GM23338 (cell line): ENCODE results near the gene NIT1. TPM values are rescaled to one million over a fixed set of nuclear protein-coding genes. Genes with fewer than 3 reads are reported as not detected.

ENCODE experiments used
- ATAC-seq: fragments of 200-7000 bp; cut with Tn5 transposase; 3 replicates; pipeline ENCODE4 v1.9.1; 2020
- DNase-seq: peaks from one replicate; pipeline ENCODE4 v3.0.0-alpha.2; 2015; ENCODE audit warnings: low spot score
- H2AFZ ChIP-seq: fragments of 200-600 bp; sonication (generic); 2 replicates; pipeline ENCODE4 v1.8.0; 2016; ENCODE audit warnings: antibody characterized with exemption, mild to moderate bottlenecking, moderate library complexity
- H3F3A ChIP-seq: fragments of 200-600 bp; sonication (generic); replicated peaks from 2 replicates; pipeline ENCODE4 v1.8.0; 2017; ENCODE audit warnings: antibody characterized with exemption, mixed run types, low read depth
- H3K27ac ChIP-seq: fragments of 200-600 bp; sonication (generic); 2 replicates; pipeline ENCODE4 v1.6.1; 2016; ENCODE audit warnings: low read depth
- H3K27me3 ChIP-seq: fragments of 200-600 bp; sonication (generic); 2 replicates; pipeline ENCODE4 v1.8.0; 2016; ENCODE audit warnings: mild to moderate bottlenecking, mixed run types, moderate library complexity; ENCODE audit not compliant: insufficient read depth
- H3K36me3 ChIP-seq: fragments of 200-600 bp; sonication (generic); 2 replicates; pipeline ENCODE4 v1.8.0; 2016; ENCODE audit warnings: mild to moderate bottlenecking; ENCODE audit not compliant: insufficient read depth
- H3K4me1 ChIP-seq: fragments of 200-600 bp; sonication (generic); 2 replicates; pipeline ENCODE4 v1.8.0; 2016; ENCODE audit warnings: mild to moderate bottlenecking, moderate library complexity; ENCODE audit not compliant: insufficient read depth
- H3K4me2 ChIP-seq: fragments of 200-600 bp; sonication (generic); 2 replicates; pipeline ENCODE4 v1.7.1; 2017; ENCODE audit warnings: mixed run types
- H3K4me3 ChIP-seq: fragments of 200-600 bp; sonication (generic); 2 replicates; pipeline ENCODE4 v1.6.1; 2016; ENCODE audit warnings: mixed run types
- H3K79me2 ChIP-seq: fragments of 200-600 bp; sonication (generic); replicated peaks from 2 replicates; pipeline ENCODE4 v1.8.0; 2017; ENCODE audit warnings: mild to moderate bottlenecking; ENCODE audit not compliant: insufficient read depth
- H3K9me2 ChIP-seq: fragments of 200-600 bp; sonication (generic); 2 replicates; pipeline ENCODE4 v1.8.0; 2017; ENCODE audit not compliant: insufficient read depth
- H4K20me1 ChIP-seq: fragments of 200-600 bp; sonication (generic); replicated peaks from 2 replicates; pipeline ENCODE4 v1.8.0; 2017; ENCODE audit warnings: mild to moderate bottlenecking; ENCODE audit not compliant: insufficient read depth
- H3K27ac Mint-ChIP-seq: 2 replicates; pipeline ENCODE4 v1.8.0; 2020; ENCODE audit warnings: inconsistent platforms, mild to moderate bottlenecking, moderate library complexity, mixed read lengths
- H3K27me3 Mint-ChIP-seq: 3 replicates; pipeline ENCODE4 v1.8.0; 2022; ENCODE audit warnings: low read depth, mild to moderate bottlenecking, moderate library complexity, mixed read lengths, inconsistent platforms; ENCODE audit not compliant: insufficient read depth, poor library complexity
- H3K36me3 Mint-ChIP-seq: 3 replicates; pipeline ENCODE4 v1.8.0; 2021; ENCODE audit warnings: low read depth, mild to moderate bottlenecking, inconsistent platforms, moderate library complexity, mixed read lengths
- H3K4me1 Mint-ChIP-seq: 3 replicates; pipeline ENCODE4 v1.8.0; 2020; ENCODE audit warnings: mild to moderate bottlenecking, inconsistent platforms, mixed read lengths
- H3K4me3 Mint-ChIP-seq: 3 replicates; pipeline ENCODE4 v1.8.0; 2021; ENCODE audit warnings: moderate library complexity, mild to moderate bottlenecking, inconsistent platforms, mixed read lengths
- H3K9me3 Mint-ChIP-seq: 3 replicates; pipeline ENCODE4 v1.8.0; 2020; ENCODE audit warnings: moderate library complexity, mild to moderate bottlenecking, inconsistent platforms, mixed read lengths
- CREB1 ChIP-seq: fragments of 250-450 bp; sonication (Bioruptor Pico); IDR thresholded peaks from 2 replicates; pipeline ENCODE4 v1.5.0; 2020; ENCODE audit warnings: low read depth, mild to moderate bottlenecking, moderate library complexity
- EZH2 ChIP-seq: fragments of 200-600 bp; sonication (generic); IDR thresholded peaks from one replicate; pipeline ENCODE4 v1.8.0; 2017; ENCODE audit warnings: antibody characterized with exemption, mild to moderate bottlenecking, low read depth; ENCODE audit not compliant: unreplicated experiment
- EZH2phosphoT487 ChIP-seq: fragments of 200-600 bp; sonication (generic); IDR thresholded peaks from one replicate; pipeline ENCODE4 v1.8.1; 2018; ENCODE audit warnings: antibody characterized with exemption; ENCODE audit not compliant: unreplicated experiment
- JUNB ChIP-seq: IDR thresholded peaks from one replicate; pipeline ENCODE4 v1.6.1; 2016; ENCODE audit warnings: antibody characterized with exemption; ENCODE audit not compliant: unreplicated experiment
- POLR2AphosphoS5 ChIP-seq: IDR thresholded peaks from 2 replicates; pipeline ENCODE4 v1.6.1; 2016; ENCODE audit warnings: antibody characterized with exemption, low read depth
- REST ChIP-seq: IDR thresholded peaks from one replicate; pipeline ENCODE4 v1.6.1; 2018; ENCODE audit warnings: antibody characterized with exemption; ENCODE audit not compliant: unreplicated experiment
- STAT1 ChIP-seq: IDR thresholded peaks from one replicate; pipeline ENCODE4 v1.6.1; 2016; ENCODE audit warnings: antibody characterized with exemption; ENCODE audit not compliant: unreplicated experiment
- ZNF114 ChIP-seq: fragments of 250-450 bp; sonication (Bioruptor Pico); IDR thresholded peaks from 2 replicates; pipeline ENCODE4 v1.5.0; 2020; ENCODE audit warnings: mild to moderate bottlenecking, moderate library complexity
- polyA plus RNA-seq: library from polyadenylated mRNA; unstranded; fragments of >200 nt; fragmentation: Nextera tagmentation; extraction: Ambion mirVana; gene quantifications from 2 replicates; pipeline ENCODE4 v1.2.1, GENCODE V29; 2016
- total RNA-seq: library from RNA; depleted of rRNA; stranded (reverse); fragments of >200 nt; shearing (Covaris generic); gene quantifications from 2 replicates; pipeline ENCODE4 v1.2.3, GENCODE V29; 2014
- TF ChIP-seq, protein P1 (sequence below): fragments of 250-450 bp; sonication (Bioruptor Pico); IDR thresholded peaks from 2 replicates; pipeline ENCODE4 v1.5.0; 2020; ENCODE audit warnings: mild to moderate bottlenecking, moderate library complexity
- TF ChIP-seq, protein P2 (sequence below): IDR thresholded peaks from 2 replicates; pipeline ENCODE4 v1.6.1; 2016; ENCODE audit warnings: antibody characterized with exemption

NIT1 gene
- total and polyA plus RNA-seq, 2 experiments from 2014 or later = 35.9 to 43.0 TPM

DNA sequence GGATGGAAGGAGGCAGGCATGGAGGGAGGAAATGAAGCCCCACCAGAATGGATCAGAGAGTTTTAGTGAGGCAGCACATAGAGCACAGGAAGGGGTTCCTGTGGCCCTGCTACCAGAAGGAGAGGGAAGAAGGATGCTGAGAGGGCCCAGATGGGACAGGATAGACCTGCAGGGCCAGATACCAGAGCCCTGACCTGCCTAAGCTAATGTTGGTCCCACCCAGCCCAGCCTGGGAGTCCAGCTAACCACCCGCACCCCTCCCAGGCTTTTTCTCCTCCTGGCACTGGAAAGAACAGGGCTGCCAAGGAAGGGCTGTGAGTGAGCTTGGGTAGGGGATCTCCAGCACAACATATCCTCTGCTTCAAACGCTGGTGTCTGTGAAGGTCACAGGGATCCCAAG, 35.4 kb upstream of the NIT1 start:
- Histone ChIP-seq H2AFZ (no peak overlapping the region), H3K4me3 (no peak overlapping the region), H3K4me1 (peaks cover 16% of the 10 kb centered on the region), H3K9me2 (peaks cover 5% of the 10 kb centered on the region), H3K27ac (no peak overlapping the region), H3K36me3 (no peaks in the 10 kb centered on the region), H4K20me1 (no peaks in the 10 kb centered on the region), H3F3A (peaks cover 5% of the 10 kb centered on the region; the same call in 1 of the 2 replicates), H3K4me2 (no peak overlapping the region), H3K79me2 (no peaks in the 10 kb centered on the region), H3K27me3 (no peaks in the 10 kb centered on the region)
- peaks cover 19% of the 10 kb centered on the region for H3K4me1 Mint-ChIP-seq
- H3K9me3 Mint-ChIP-seq = no peaks in the 10 kb centered on the region; the same call in 2 of the 3 replicates
- DNase-seq (no peak), ATAC-seq (no peak)
- H3K4me3 Mint-ChIP-seq = no peak overlapping the region
- no peaks in the 10 kb centered on the region; the same call in 2 of the 3 replicates for H3K36me3 Mint-ChIP-seq
- H3K27ac Mint-ChIP-seq = no peak overlapping the region
- TF ChIP-seq CREB1 (CRISPR knock-in tag) = no peak
- TF ChIP-seq, protein P1, sequence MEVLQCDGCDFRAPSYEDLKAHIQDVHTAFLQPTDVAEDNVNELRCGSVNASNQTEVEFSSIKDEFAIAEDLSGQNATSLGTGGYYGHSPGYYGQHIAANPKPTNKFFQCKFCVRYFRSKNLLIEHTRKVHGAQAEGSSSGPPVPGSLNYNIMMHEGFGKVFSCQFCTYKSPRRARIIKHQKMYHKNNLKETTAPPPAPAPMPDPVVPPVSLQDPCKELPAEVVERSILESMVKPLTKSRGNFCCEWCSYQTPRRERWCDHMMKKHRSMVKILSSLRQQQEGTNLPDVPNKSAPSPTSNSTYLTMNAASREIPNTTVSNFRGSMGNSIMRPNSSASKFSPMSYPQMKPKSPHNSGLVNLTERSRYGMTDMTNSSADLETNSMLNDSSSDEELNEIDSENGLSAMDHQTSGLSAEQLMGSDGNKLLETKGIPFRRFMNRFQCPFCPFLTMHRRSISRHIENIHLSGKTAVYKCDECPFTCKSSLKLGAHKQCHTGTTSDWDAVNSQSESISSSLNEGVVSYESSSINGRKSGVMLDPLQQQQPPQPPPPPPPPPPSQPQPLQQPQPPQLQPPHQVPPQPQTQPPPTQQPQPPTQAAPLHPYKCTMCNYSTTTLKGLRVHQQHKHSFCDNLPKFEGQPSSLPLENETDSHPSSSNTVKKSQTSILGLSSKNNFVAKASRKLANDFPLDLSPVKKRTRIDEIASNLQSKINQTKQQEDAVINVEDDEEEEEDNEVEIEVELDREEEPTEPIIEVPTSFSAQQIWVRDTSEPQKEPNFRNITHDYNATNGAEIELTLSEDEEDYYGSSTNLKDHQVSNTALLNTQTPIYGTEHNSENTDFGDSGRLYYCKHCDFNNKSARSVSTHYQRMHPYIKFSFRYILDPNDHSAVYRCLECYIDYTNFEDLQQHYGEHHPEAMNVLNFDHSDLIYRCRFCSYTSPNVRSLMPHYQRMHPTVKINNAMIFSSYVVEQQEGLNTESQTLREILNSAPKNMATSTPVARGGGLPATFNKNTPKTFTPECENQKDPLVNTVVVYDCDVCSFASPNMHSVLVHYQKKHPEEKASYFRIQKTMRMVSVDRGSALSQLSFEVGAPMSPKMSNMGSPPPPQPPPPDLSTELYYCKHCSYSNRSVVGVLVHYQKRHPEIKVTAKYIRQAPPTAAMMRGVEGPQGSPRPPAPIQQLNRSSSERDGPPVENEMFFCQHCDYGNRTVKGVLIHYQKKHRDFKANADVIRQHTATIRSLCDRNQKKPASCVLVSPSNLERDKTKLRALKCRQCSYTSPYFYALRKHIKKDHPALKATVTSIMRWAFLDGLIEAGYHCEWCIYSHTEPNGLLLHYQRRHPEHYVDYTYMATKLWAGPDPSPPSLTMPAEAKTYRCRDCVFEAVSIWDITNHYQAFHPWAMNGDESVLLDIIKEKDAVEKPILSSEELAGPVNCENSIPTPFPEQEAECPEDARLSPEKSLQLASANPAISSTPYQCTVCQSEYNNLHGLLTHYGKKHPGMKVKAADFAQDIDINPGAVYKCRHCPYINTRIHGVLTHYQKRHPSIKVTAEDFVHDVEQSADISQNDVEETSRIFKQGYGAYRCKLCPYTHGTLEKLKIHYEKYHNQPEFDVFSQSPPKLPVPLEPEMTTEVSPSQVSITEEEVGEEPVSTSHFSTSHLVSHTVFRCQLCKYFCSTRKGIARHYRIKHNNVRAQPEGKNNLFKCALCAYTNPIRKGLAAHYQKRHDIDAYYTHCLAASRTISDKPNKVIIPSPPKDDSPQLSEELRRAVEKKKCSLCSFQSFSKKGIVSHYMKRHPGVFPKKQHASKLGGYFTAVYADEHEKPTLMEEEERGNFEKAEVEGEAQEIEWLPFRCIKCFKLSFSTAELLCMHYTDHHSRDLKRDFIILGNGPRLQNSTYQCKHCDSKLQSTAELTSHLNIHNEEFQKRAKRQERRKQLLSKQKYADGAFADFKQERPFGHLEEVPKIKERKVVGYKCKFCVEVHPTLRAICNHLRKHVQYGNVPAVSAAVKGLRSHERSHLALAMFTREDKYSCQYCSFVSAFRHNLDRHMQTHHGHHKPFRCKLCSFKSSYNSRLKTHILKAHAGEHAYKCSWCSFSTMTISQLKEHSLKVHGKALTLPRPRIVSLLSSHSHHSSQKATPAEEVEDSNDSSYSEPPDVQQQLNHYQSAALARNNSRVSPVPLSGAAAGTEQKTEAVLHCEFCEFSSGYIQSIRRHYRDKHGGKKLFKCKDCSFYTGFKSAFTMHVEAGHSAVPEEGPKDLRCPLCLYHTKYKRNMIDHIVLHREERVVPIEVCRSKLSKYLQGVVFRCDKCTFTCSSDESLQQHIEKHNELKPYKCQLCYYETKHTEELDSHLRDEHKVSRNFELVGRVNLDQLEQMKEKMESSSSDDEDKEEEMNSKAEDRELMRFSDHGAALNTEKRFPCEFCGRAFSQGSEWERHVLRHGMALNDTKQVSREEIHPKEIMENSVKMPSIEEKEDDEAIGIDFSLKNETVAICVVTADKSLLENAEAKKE (CRISPR knock-in tag) = no peak
- no peak for TF ChIP-seq STAT1
- no peak for TF ChIP-seq JUNB
- TF ChIP-seq EZH2 = no peak
- TF ChIP-seq, protein P2, sequence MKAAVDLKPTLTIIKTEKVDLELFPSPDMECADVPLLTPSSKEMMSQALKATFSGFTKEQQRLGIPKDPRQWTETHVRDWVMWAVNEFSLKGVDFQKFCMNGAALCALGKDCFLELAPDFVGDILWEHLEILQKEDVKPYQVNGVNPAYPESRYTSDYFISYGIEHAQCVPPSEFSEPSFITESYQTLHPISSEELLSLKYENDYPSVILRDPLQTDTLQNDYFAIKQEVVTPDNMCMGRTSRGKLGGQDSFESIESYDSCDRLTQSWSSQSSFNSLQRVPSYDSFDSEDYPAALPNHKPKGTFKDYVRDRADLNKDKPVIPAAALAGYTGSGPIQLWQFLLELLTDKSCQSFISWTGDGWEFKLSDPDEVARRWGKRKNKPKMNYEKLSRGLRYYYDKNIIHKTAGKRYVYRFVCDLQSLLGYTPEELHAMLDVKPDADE = no peak
- no peak for TF ChIP-seq ZNF114
- TF ChIP-seq POLR2AphosphoS5 = no peak
- TF ChIP-seq EZH2phosphoT487 = no peak
- no peak for TF ChIP-seq REST
- H3K27me3 Mint-ChIP-seq = peaks cover 18% of the 10 kb centered on the region
